H1 (cell line): ENCODE measurements around the gene ACTN4. TPM values are rescaled to one million over a fixed set of nuclear protein-coding genes. Genes with fewer than 3 reads are reported as not detected.
A peak's percentile ranks its signal among the peaks of the same experiment; 100 is the strongest.

Source experiments
- CTCF ChIA-PET: fragments of 300-600 bp; sonication (Branson Sonifier 250); formaldehyde crosslinking; loops from one replicate; lab custom pipeline; 2021; ENCODE audit not compliant: partially characterized antibody; lab: Charles Lee
- POLR2A ChIA-PET: fragments of 300-600 bp; sonication (Branson Sonifier 250); formaldehyde crosslinking; loops from one replicate; lab custom pipeline; 2021; ENCODE audit warnings: inconsistent platforms; ENCODE audit not compliant: partially characterized antibody; lab: Charles Lee
- DNase-seq, 2 experiments: peaks; one replicate each; pipeline versions ENCODE4 v3.0.0 to v3.0.0-alpha.2; 2010 to 2022; ENCODE audit warnings: low spot score in 2 of 2, low read depth in 1 of 2, mixed read lengths in 1 of 2
- FAIRE-seq: peaks from 2 replicates; lab custom pipeline; 2011; peaks lifted over from hg19 to GRCh38; lab: Jason Lieb, UNC
- H2AFZ ChIP-seq: 2 replicates; pipeline ENCODE4 v1.8.1; 2012; ENCODE audit warnings: low read length, inconsistent platforms
- H2AK5ac ChIP-seq: 2 replicates; pipeline ENCODE4 v1.6.1; 2013; ENCODE audit warnings: low read depth, low read length
- H2BK120ac ChIP-seq: replicated peaks from 2 replicates; pipeline ENCODE3; 2013; ENCODE audit warnings: low read depth, low read length, inconsistent platforms
- H2BK12ac ChIP-seq: 2 replicates; pipeline ENCODE4 v1.6.1; 2013; ENCODE audit warnings: low read depth, low read length
- H2BK15ac ChIP-seq: 2 replicates; pipeline ENCODE4 v1.6.1; 2013; ENCODE audit warnings: low read length
- H2BK20ac ChIP-seq: 2 replicates; pipeline ENCODE4 v1.6.1; 2013; ENCODE audit warnings: low read length
- H2BK5ac ChIP-seq: 2 replicates; pipeline ENCODE4 v1.6.1; 2013; ENCODE audit warnings: low read depth, low read length
- H3K14ac ChIP-seq: 2 replicates; pipeline ENCODE4 v1.6.1; 2013; ENCODE audit warnings: inconsistent platforms; ENCODE audit not compliant: insufficient read length
- H3K18ac ChIP-seq: 2 replicates; pipeline ENCODE4 v1.6.1; 2013; ENCODE audit warnings: low read length; ENCODE audit errors: extremely low read depth
- H3K23ac ChIP-seq: 2 replicates; pipeline ENCODE4 v1.6.1; 2013; ENCODE audit warnings: inconsistent platforms; ENCODE audit not compliant: insufficient read length
- H3K23me2 ChIP-seq: 2 replicates; pipeline ENCODE4 v1.6.1; 2013; ENCODE audit warnings: low read depth, low read length
- H3K27ac ChIP-seq: 2 replicates; pipeline ENCODE4 v1.6.1; 2011; ENCODE audit warnings: low read depth, low read length, inconsistent platforms
- H3K27me3 ChIP-seq, 4 experiments: replicated peaks in 1 of 4; 1 replicate in 1 of 4; 2 replicates in 3 of 4; pipeline versions ENCODE4 v1.6.1 to v1.8.1; 2011 to 2013; ENCODE audit warnings: low read length in 3 of 4, mild to moderate bottlenecking in 3 of 4, inconsistent platforms in 2 of 4, mixed read lengths in 2 of 4, moderate library complexity in 1 of 4; ENCODE audit not compliant: control insufficient read depth in 3 of 4, insufficient read depth in 3 of 4; ENCODE audit errors: extremely low read depth in 1 of 4
- H3K36me3 ChIP-seq, 4 experiments: 2 replicates each; pipeline versions ENCODE4 v1.6.1 to v1.8.1; 2011 to 2013; ENCODE audit warnings: mild to moderate bottlenecking in 4 of 4, low read length in 3 of 4, moderate library complexity in 2 of 4, control low read depth in 1 of 4, inconsistent platforms in 1 of 4; ENCODE audit not compliant: insufficient read depth in 4 of 4, control insufficient read depth in 2 of 4
- H3K4ac ChIP-seq: replicated peaks from 2 replicates; pipeline ENCODE3; 2013; ENCODE audit warnings: low read length, low read depth, mixed read lengths, inconsistent platforms; ENCODE audit not compliant: insufficient read length
- H3K4me1 ChIP-seq, 4 experiments: replicated peaks in 1 of 4; 1 replicate in 1 of 4; 2 replicates in 3 of 4; pipeline versions ENCODE4 v1.6.1 to v1.8.1; 2011 to 2013; ENCODE audit warnings: low read length in 3 of 4, inconsistent platforms in 2 of 4, mixed read lengths in 1 of 4; ENCODE audit not compliant: insufficient read depth in 4 of 4, control insufficient read depth in 3 of 4
- H3K4me2 ChIP-seq, 2 experiments: 2 replicates each; pipeline versions ENCODE4 v1.6.1 to v1.8.1; 2011 to 2013; ENCODE audit warnings: low read depth in 2 of 2, low read length in 2 of 2, control low read depth in 1 of 2, inconsistent platforms in 1 of 2, mild to moderate bottlenecking in 1 of 2; ENCODE audit not compliant: insufficient read depth in 1 of 2
- H3K4me3 ChIP-seq, 4 experiments: fragments of 200-600, 300-600 bp in 1 of 4; sonication (generic), shearing (Covaris generic), sonication (Bioruptor Twin) in 1 of 4; 2 replicates each; pipeline versions ENCODE4 v1.5.1 to v1.8.1; 2011 to 2016; ENCODE audit warnings: low read length in 4 of 4, low read depth in 3 of 4, control low read depth in 2 of 4, inconsistent platforms in 2 of 4, mild to moderate bottlenecking in 2 of 4, mixed read lengths in 1 of 4, moderate library complexity in 1 of 4; ENCODE audit not compliant: insufficient read depth in 2 of 4; ENCODE audit errors: extremely low read depth in 1 of 4
- H3K56ac ChIP-seq: replicated peaks from 2 replicates; pipeline ENCODE3; 2013; ENCODE audit warnings: low read depth, mild to moderate bottlenecking, mixed read lengths, low read length, inconsistent platforms; ENCODE audit not compliant: insufficient read length
- H3K79me1 ChIP-seq: 2 replicates; pipeline ENCODE4 v1.6.1; 2013; ENCODE audit warnings: low read depth, low read length, control low read depth
- H3K79me2 ChIP-seq, 2 experiments: 2 replicates each; pipeline versions ENCODE4 v1.6.1 to v1.8.1; 2012 to 2013; ENCODE audit warnings: low read length in 2 of 2, mild to moderate bottlenecking in 2 of 2, inconsistent platforms in 1 of 2; ENCODE audit not compliant: insufficient read depth in 2 of 2, control insufficient read depth in 1 of 2
- H3K9ac ChIP-seq, 4 experiments: replicated peaks in 1 of 4; 1 replicate in 1 of 4; 2 replicates in 3 of 4; pipeline versions ENCODE4 v1.6.1 to v1.8.1; 2011 to 2013; ENCODE audit warnings: low read depth in 3 of 4, low read length in 3 of 4, control low read depth in 2 of 4, mild to moderate bottlenecking in 2 of 4, moderate library complexity in 2 of 4, inconsistent platforms in 1 of 4; ENCODE audit errors: extremely low read depth in 1 of 4
- H3K9me3 ChIP-seq, 2 experiments: 2 replicates each; pipeline versions ENCODE4 v1.6.1 to v1.8.1; 2012 to 2013; ENCODE audit warnings: mild to moderate bottlenecking in 2 of 2, moderate library complexity in 2 of 2, control low read depth in 1 of 2, inconsistent platforms in 1 of 2, low read depth in 1 of 2, low read length in 1 of 2, mixed read lengths in 1 of 2; ENCODE audit not compliant: insufficient read depth in 2 of 2
- H4K20me1 ChIP-seq, 2 experiments: replicated peaks in 1 of 2; 2 replicates each; pipeline versions ENCODE3 to v1.8.1; 2011 to 2013; ENCODE audit warnings: inconsistent platforms in 2 of 2, low read length in 2 of 2, mild to moderate bottlenecking in 1 of 2; ENCODE audit not compliant: insufficient read depth in 2 of 2, control insufficient read depth in 1 of 2
- H4K5ac ChIP-seq: 2 replicates; pipeline ENCODE4 v1.6.1; 2013; ENCODE audit warnings: low read length, low read depth, mixed read lengths, inconsistent platforms; ENCODE audit not compliant: insufficient read length
- H4K8ac ChIP-seq: 2 replicates; pipeline ENCODE4 v1.8.0; 2013; ENCODE audit warnings: mild to moderate bottlenecking, moderate library complexity, low read length, inconsistent platforms; ENCODE audit not compliant: insufficient read depth; ENCODE audit errors: extremely low read depth
- H4K91ac ChIP-seq: replicated peaks from 2 replicates; pipeline ENCODE3; 2013; ENCODE audit warnings: low read length, mixed read lengths, inconsistent platforms; ENCODE audit not compliant: insufficient read length
- BRCA1 ChIP-seq: IDR thresholded peaks from 2 replicates; pipeline ENCODE4 v1.6.1; 2012; ENCODE audit warnings: low read depth, low read length, improper control_type of control experiment
- CBX5 ChIP-seq: fragments of 300-800, 300-1000 bp; sonication (generic); IDR thresholded peaks from 2 replicates; pipeline ENCODE4 v1.7.1; 2016; ENCODE audit warnings: antibody characterized with exemption, low read length, low read depth
- CHD1 ChIP-seq: IDR thresholded peaks from 2 replicates; pipeline ENCODE4 v1.6.1; 2012; ENCODE audit warnings: low read depth, low read length, improper control_type of control experiment
- PHF8 ChIP-seq: fragments of 200-600 bp; sonication (generic); conservative IDR thresholded peaks from 2 replicates; pipeline ENCODE4 v1.7.1; 2012; ENCODE audit warnings: low read depth, mild to moderate bottlenecking, inconsistent platforms, low read length, moderate library complexity
- POLR2AphosphoS5 ChIP-seq: IDR thresholded peaks from 2 replicates; pipeline ENCODE4 v1.6.1; 2011; ENCODE audit warnings: low read depth, low read length
- SIN3A ChIP-seq, 2 experiments: IDR thresholded peaks in 1 of 2; conservative IDR thresholded peaks in 1 of 2; 2 replicates each; pipeline ENCODE4 v1.6.1; 2011 to 2012; ENCODE audit warnings: low read length in 2 of 2, improper control_type of control experiment in 1 of 2, low read depth in 1 of 2, mild to moderate bottlenecking in 1 of 2
- SIRT6 ChIP-seq: IDR thresholded peaks from one replicate; pipeline ENCODE4 v1.7.1; 2012; ENCODE audit warnings: low read length, inconsistent platforms
- SP4 ChIP-seq: IDR thresholded peaks from 2 replicates; pipeline ENCODE4 v1.6.1; 2012; ENCODE audit warnings: low read length, inconsistent platforms
- TCF12 ChIP-seq: IDR thresholded peaks from 2 replicates; pipeline ENCODE4 v1.6.1; 2011; ENCODE audit warnings: low read depth, mild to moderate bottlenecking, low read length
- ZNF274 ChIP-seq: IDR thresholded peaks from 2 replicates; pipeline ENCODE4 v1.7.0; 2012; ENCODE audit warnings: low read length, borderline replicate concordance; ENCODE audit errors: extremely low read depth
- WGBS, 2 experiments: shearing (Covaris generic) in 1 of 2; methylation state at CpG; one replicate each; pipeline versions ENCODE4 v1.1.6 to v1.1.7; 2013 to 2015; ENCODE audit warnings: low lambda C conversion rate in 2 of 2, mixed read lengths in 2 of 2, inconsistent platforms in 1 of 2, low coverage in 1 of 2, missing lambda C conversion rate in 1 of 2; ENCODE audit not compliant: insufficient replicate concordance in 2 of 2, insufficient coverage in 1 of 2, insufficient read length in 1 of 2; ENCODE audit errors: extremely low coverage in 1 of 2, missing lambda C conversion rate in 1 of 2; 5-methylcytosine and 5-hydroxymethylcytosine counted together
- polyA plus RNA-seq, 7 experiments: library from polyadenylated mRNA; depleted of rRNA in 3 of 7; stranded (reverse) in 5 of 7; unstranded in 2 of 7; fragments of >200 nt in 5 of 7; fragments of 200-250 nt in 2 of 7; gene quantifications; 1 replicate in 5 of 7; 2 replicates in 1 of 7; 4 replicates in 1 of 7; pipeline versions ENCODE4 v1.2.1 to v1.2.3, GENCODE V29; 2011 to 2013; ENCODE audit warnings: missing spikeins in 2 of 7, mixed read lengths in 2 of 7
- total RNA-seq: library from RNA; stranded (reverse); fragmentation: NEBNext Ultra II Directional; extraction: Animal tissue kit (Norgen Biotek cat#: 25700); gene quantifications from 2 replicates; pipeline ENCODE4 v1.2.1, GENCODE V29; 2021

ACTN4 gene
- total and polyA plus RNA-seq, 2 of the 8 experiments (the other 6 are each of a cell fraction or from before 2014, with no cell fraction given), result 211 to 520 TPM

DNA sequence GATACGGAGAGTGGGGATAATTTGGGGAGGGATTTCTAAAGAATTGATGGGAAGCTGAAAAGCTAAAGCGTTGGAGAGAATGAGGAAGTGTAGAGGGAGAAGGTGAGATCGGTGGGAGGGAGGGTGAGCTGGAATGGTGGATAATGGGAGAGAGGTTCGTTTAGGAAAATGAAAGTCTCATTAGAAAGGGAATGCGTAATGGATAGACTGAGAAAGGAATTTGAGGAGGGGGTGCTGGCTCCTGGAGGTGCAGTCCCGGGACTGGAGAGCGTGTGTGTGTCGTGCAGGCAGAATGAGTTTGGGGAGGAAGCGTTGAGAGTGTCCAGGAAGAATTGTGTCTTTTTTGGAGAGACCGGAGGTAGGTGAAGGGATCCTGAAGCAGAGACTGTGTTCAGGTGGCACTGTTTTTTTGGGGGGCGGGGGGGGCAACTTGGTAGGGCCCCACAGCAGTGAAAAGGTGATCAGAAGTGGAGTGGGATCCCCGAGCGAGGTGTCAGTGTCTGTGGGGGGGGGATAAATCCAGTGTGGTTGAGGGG, 1.4 kb downstream of the ACTN4 start:
- Histone ChIP-seq H3K79me1 (peaks cover 11% of the 10 kb centered on the region), H3K56ac (peak overlapping the region; percentile 59), H3K4ac (no peak overlapping the region), H2BK20ac (no peak overlapping the region), H3K9me3 (no peaks in the 10 kb centered on the region), H3K4me1 (peaks cover 5 to 20% (median 15%) of the 10 kb centered on the region in 4 experiments), H4K8ac (no peak overlapping the region), H3K23me2 (peaks cover 16% of the 10 kb centered on the region; the same call in 1 of the 2 replicates), H3K36me3 (no peaks in the 10 kb centered on the region), H3K4me3 (peak overlapping the region; percentile 91 to 98 (median 95)), H4K91ac (no peak overlapping the region), H3K18ac (peak overlapping the region; percentile 71; the same call in 1 of the 2 replicates), H2AFZ (no peak overlapping the region), H3K23ac (no peak overlapping the region), H3K4me2 (peak overlapping the region; percentile 92 to 95), H4K5ac (no peak overlapping the region), H2BK5ac (peak overlapping the region; percentile 83; the same call in 1 of the 2 replicates), H3K27ac (no peak overlapping the region), H4K20me1 (peaks cover 12 to 24% of the 10 kb centered on the region in 2 experiments), H2AK5ac (peak overlapping the region; percentile 75), H2BK12ac (no peak overlapping the region), H3K14ac (no peak overlapping the region), H2BK120ac (no peak overlapping the region), H3K9ac (peak overlapping the region in 3 of 4 experiments; percentile 87 to 98 (median 89); a peak in 6 of 7 replicates), H3K79me2 (peaks cover 42 to 63% of the 10 kb centered on the region in 2 experiments), H3K27me3 (no peaks in the 10 kb centered on the region), H2BK15ac (no peak overlapping the region)
- 5 to 100% methylated on average over 1 to 10 of the region's 13 CpGs for WGBS, 2 experiments
- POLR2A ChIA-PET, result interaction anchor here (0.6 to 17.9 kb wide), 19 partner anchors 10 to 254 kb away, joined by 3 to 374 read pairs (median 5); no protein-coding TSS in a partner anchor
- CTCF ChIA-PET, result interaction anchor here (1.0 to 7.7 kb wide), 3 partner anchors 13 to 26 kb away, joined by 3 to 62 read pairs (median 3); no protein-coding TSS in a partner anchor
- no peak for DNase-seq
- TF ChIP-seq SIRT6 (no peak), SP4 (no peak), CBX5 (no peak), BRCA1 (no peak), SIN3A (conservative IDR thresholded peaks at IDR 0.05 in 1 of 2, IDR thresholded peaks at IDR 0.05 in 1 of 2; ENCODE audit: low read depth in 1 of 2, low read length in 2 of 2) (peak in 1 of 2 experiments; percentile 28; a peak in 1 of 4 replicates), POLR2AphosphoS5 (peak; percentile 49; the same call in 1 of the 2 replicates), ZNF274 (no peak), TCF12 (no peak), CHD1 (0 out of 2 replicates have a peak, but pooled peaks have one; percentile 35), PHF8 (no peak)
- no peak for FAIRE-seq
